K562 (cell line): Measurements from ENCODE around the gene ZNF563. TPM values are rescaled to one million over a fixed set of nuclear protein-coding genes. Genes with fewer than 3 reads are reported as not detected.

ENCODE experiments used
- BRF1 ChIP-seq: IDR thresholded peaks from 3 replicates; pipeline ENCODE4 v1.6.1; 2011; ENCODE audit warnings: borderline replicate concordance, mild to moderate bottlenecking; ENCODE audit not compliant: insufficient read length; ENCODE audit errors: extremely low read depth
- CEBPB ChIP-seq: fragments of 450-650 bp; IDR thresholded peaks from 2 replicates; pipeline ENCODE4 v1.6.1; 2016; ENCODE audit warnings: missing genetic modification characterization, missing compliant biosample characterization
- CTBP1 ChIP-seq: fragments of 450-650 bp; IDR thresholded peaks from 2 replicates; pipeline ENCODE4 v1.6.1; 2016; ENCODE audit warnings: borderline replicate concordance
- MIER1 ChIP-seq: fragments of 450-650 bp; IDR thresholded peaks from 2 replicates; pipeline ENCODE4 v1.6.1; 2016; ENCODE audit warnings: antibody characterized with exemption, mild to moderate bottlenecking, low read depth
- NFIX ChIP-seq: fragments of 250-450 bp; sonication (Bioruptor Pico); IDR thresholded peaks from 2 replicates; pipeline ENCODE4 v1.4.0; 2020; ENCODE audit warnings: low read depth, mild to moderate bottlenecking, moderate library complexity
- RCOR1 ChIP-seq, 2 experiments: IDR thresholded peaks; 2 replicates each; pipeline ENCODE4 v1.6.1; 2012; ENCODE audit warnings: low read depth in 2 of 2, low read length in 2 of 2, borderline replicate concordance in 1 of 2, improper control_type of control experiment in 1 of 2
- SOX6 ChIP-seq: fragments of 450-650 bp; IDR thresholded peaks from 2 replicates; pipeline ENCODE4 v1.6.1; 2014; ENCODE audit warnings: mild to moderate bottlenecking
- SP2 ChIP-seq: IDR thresholded peaks from 2 replicates; pipeline ENCODE4 v1.6.1; 2011; ENCODE audit warnings: mild to moderate bottlenecking, low read depth, low read length, moderate library complexity; ENCODE audit not compliant: poor library complexity, severe bottlenecking; ENCODE audit errors: extremely low read depth
- ZBED1 ChIP-seq: IDR thresholded peaks from 2 replicates; pipeline ENCODE4 v1.6.1; 2014
- ZBTB17 ChIP-seq: fragments of 450-650 bp; formaldehyde crosslinking; IDR thresholded peaks from 2 replicates; pipeline ENCODE4 v1.4.0; 2020; ENCODE audit warnings: mild to moderate bottlenecking
- ZFX ChIP-seq: sonication (generic); formaldehyde crosslinking; IDR thresholded peaks from 2 replicates; pipeline ENCODE4 v1.8.0; 2022; ENCODE audit warnings: mild to moderate bottlenecking, missing genetic modification reagents, moderate library complexity
- ZKSCAN8 ChIP-seq: fragments of 200-800 bp; sonication (Bioruptor generic); IDR thresholded peaks from 2 replicates; pipeline ENCODE4 v1.6.1; 2016; ENCODE audit warnings: missing genetic modification characterization, missing compliant biosample characterization
- ZNF212 ChIP-seq: fragments of 450-650 bp; formaldehyde crosslinking; IDR thresholded peaks from 2 replicates; pipeline ENCODE4 v1.4.0; 2020; ENCODE audit warnings: mild to moderate bottlenecking
- ZNF224 ChIP-seq: sonication (generic); formaldehyde crosslinking; IDR thresholded peaks from 2 replicates; pipeline ENCODE4 v1.8.0; 2022; ENCODE audit warnings: mild to moderate bottlenecking, missing genetic modification reagents
- ZNF232 ChIP-seq: sonication (generic); formaldehyde crosslinking; IDR thresholded peaks from 2 replicates; pipeline ENCODE4 v1.8.0; 2022; ENCODE audit warnings: mild to moderate bottlenecking, missing genetic modification reagents
- polyA plus RNA-seq, 8 experiments: library from polyadenylated mRNA; depleted of rRNA in 4 of 8; stranded (reverse) in 5 of 8; unstranded in 3 of 8; fragments of >200 nt; fragmentation: Nextera tagmentation in 2 of 8; fragmentation: Illumina TruSeq in 1 of 8; extraction: Ambion mirVana in 2 of 8; extraction: Trizol in 1 of 8; gene quantifications; 2 replicates each; pipeline versions ENCODE4 v1.2.1 to v1.2.3, GENCODE V29; 2011 to 2014; ENCODE audit warnings: inconsistent platforms in 1 of 8, missing spikeins in 1 of 8
- total RNA-seq, 7 experiments: library from RNA; depleted of rRNA in 6 of 7; stranded (reverse); fragments of >200 nt in 6 of 7; fragmentation: Illumina TruSeq in 2 of 7; extraction: Trizol in 2 of 7; gene quantifications; 2 replicates each; pipeline versions ENCODE4 v1.2.1 to v1.2.3, GENCODE V29; 2011 to 2021; ENCODE audit warnings: low replicate concordance in 1 of 7
- TF ChIP-seq, protein P1 (sequence below): fragments of 450-650 bp; IDR thresholded peaks from 2 replicates; pipeline ENCODE4 v1.6.1; 2018; ENCODE audit not compliant: partially characterized antibody
- TF ChIP-seq, protein P2 (sequence below): sonication (generic); formaldehyde crosslinking; IDR thresholded peaks from 2 replicates; pipeline ENCODE4 v1.8.0; 2022; ENCODE audit warnings: mild to moderate bottlenecking, low read depth, missing genetic modification reagents
- TF ChIP-seq, protein P3 (sequence below): fragments of 450-650 bp; IDR thresholded peaks from 2 replicates; pipeline ENCODE4 v1.6.1; 2016; ENCODE audit warnings: antibody characterized with exemption
- TF ChIP-seq, protein P4 (sequence below): sonication (generic); formaldehyde crosslinking; IDR thresholded peaks from 2 replicates; pipeline ENCODE4 v1.9.0; 2022; ENCODE audit warnings: mild to moderate bottlenecking, missing genetic modification reagents
- TF ChIP-seq, protein P5 (sequence below): sonication (generic); formaldehyde crosslinking; IDR thresholded peaks from 2 replicates; pipeline ENCODE4 v1.8.0; 2022; ENCODE audit warnings: mild to moderate bottlenecking, missing genetic modification reagents

ZNF563 gene
- total and polyA plus RNA-seq, 9 of the 15 experiments (the other 6 are each of a cell fraction or from before 2014, with no cell fraction given) = 0.37 to 2.9 (median 0.74) TPM

DNA sequence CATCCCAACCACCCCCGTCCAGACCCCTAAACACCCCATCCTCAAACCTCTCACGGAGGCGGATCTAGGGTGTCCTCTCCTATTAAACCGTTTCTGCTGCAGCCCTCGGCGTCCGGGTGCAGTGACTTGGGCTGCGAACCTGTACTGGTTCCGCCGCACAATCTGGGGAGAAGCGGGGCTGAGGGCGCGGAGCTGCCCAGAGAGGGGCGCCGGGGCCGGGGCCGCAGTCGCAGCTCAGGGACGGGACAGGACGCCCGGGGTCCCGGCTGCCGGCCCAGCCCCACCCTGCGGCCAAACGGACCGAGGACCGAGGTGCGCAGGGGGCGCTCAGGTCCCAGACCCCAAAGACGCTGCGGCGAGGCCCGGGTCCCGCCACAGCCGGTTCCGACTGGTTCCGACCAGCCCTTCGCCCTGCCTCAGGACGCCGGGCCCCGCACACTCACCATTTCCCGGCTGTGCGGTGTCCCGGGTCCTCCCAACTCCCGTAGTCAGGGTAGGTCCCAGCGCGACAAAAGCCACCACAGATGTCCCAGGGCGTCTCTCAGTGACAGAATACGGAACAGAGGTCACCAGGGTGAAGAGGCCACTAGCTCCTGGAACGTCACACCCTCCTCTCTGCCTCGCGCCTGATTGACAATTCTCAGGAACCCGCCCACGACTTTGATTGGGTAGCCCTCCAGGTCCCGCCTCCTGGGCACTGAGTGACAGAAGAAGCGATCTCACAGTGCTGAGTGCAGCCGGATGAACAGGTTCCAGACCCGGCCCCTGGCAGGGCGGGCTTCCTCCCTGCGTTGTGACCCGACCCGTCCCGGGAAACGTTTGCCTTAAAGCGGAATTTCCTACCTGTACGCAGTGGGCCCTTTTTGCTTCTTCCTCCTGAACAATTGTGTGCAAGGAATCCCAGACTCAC is 38.9 kb downstream of the ZNF563 start, which contains the start of gene ZNF44 (continued):
- TF ChIP-seq ZNF224 (CRISPR knock-in tag) (no peak), RCOR1 (IDR thresholded peaks at IDR 0.05; ENCODE audit: borderline replicate concordance in 1 of 2, low read depth in 2 of 2, low read length in 2 of 2) (peak in 1 of 2 experiments; percentile 45; a peak in 1 of 4 replicates), MIER1 (no peak), SOX6 (0 out of 2 replicates have a peak, but pooled peaks have one; percentile 34), ZNF212 (CRISPR knock-in tag) (no peak), ZKSCAN8 (no peak), SP2 (peak; percentile 75), NFIX (CRISPR knock-in tag) (no peak), ZNF232 (CRISPR knock-in tag) (no peak), CTBP1 (peak; percentile 67; the same call in 1 of the 2 replicates), BRF1 (no peak), CEBPB (peak; percentile 79), ZBTB17 (no peak), ZFX (peak; percentile 55; the same call in 1 of the 2 replicates), ZBED1 (no peak)
- TF ChIP-seq, protein P1, sequence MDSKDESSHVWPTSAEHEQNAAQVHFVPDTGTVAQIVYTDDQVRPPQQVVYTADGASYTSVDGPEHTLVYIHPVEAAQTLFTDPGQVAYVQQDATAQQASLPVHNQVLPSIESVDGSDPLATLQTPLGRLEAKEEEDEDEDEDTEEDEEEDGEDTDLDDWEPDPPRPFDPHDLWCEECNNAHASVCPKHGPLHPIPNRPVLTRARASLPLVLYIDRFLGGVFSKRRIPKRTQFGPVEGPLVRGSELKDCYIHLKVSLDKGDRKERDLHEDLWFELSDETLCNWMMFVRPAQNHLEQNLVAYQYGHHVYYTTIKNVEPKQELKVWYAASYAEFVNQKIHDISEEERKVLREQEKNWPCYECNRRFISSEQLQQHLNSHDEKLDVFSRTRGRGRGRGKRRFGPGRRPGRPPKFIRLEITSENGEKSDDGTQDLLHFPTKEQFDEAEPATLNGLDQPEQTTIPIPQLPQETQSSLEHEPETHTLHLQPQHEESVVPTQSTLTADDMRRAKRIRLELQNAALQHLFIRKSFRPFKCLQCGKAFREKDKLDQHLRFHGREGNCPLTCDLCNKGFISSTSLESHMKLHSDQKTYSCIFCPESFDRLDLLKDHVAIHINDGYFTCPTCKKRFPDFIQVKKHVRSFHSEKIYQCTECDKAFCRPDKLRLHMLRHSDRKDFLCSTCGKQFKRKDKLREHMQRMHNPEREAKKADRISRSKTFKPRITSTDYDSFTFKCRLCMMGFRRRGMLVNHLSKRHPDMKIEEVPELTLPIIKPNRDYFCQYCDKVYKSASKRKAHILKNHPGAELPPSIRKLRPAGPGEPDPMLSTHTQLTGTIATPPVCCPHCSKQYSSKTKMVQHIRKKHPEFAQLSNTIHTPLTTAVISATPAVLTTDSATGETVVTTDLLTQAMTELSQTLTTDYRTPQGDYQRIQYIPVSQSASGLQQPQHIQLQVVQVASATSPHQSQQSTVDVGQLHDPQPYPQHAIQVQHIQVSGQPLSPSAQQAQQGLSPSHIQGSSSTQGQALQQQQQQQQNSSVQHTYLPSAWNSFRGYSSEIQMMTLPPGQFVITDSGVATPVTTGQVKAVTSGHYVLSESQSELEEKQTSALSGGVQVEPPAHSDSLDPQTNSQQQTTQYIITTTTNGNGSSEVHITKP = peak; percentile 38
- TF ChIP-seq, protein P2, sequence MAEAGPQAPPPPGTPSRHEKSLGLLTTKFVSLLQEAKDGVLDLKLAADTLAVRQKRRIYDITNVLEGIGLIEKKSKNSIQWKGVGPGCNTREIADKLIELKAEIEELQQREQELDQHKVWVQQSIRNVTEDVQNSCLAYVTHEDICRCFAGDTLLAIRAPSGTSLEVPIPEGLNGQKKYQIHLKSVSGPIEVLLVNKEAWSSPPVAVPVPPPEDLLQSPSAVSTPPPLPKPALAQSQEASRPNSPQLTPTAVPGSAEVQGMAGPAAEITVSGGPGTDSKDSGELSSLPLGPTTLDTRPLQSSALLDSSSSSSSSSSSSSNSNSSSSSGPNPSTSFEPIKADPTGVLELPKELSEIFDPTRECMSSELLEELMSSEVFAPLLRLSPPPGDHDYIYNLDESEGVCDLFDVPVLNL (CRISPR knock-in tag) = no peak
- TF ChIP-seq, protein P3, sequence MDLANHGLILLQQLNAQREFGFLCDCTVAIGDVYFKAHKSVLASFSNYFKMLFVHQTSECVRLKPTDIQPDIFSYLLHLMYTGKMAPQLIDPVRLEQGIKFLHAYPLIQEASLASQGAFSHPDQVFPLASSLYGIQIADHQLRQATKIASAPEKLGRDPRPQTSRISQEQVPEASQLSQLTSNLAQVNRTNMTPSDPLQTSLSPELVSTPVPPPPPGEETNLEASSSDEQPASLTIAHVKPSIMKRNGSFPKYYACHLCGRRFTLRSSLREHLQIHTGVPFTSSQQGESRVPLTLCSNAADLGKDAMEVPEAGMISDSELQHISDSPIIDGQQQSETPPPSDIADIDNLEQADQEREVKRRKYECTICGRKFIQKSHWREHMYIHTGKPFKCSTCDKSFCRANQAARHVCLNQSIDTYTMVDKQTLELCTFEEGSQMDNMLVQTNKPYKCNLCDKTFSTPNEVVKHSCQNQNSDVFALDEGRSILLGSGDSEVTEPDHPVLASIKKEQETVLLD = no peak
- TF ChIP-seq, protein P4, sequence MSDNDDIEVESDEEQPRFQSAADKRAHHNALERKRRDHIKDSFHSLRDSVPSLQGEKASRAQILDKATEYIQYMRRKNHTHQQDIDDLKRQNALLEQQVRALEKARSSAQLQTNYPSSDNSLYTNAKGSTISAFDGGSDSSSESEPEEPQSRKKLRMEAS (CRISPR knock-in tag) = no peak
- TF ChIP-seq, protein P5, sequence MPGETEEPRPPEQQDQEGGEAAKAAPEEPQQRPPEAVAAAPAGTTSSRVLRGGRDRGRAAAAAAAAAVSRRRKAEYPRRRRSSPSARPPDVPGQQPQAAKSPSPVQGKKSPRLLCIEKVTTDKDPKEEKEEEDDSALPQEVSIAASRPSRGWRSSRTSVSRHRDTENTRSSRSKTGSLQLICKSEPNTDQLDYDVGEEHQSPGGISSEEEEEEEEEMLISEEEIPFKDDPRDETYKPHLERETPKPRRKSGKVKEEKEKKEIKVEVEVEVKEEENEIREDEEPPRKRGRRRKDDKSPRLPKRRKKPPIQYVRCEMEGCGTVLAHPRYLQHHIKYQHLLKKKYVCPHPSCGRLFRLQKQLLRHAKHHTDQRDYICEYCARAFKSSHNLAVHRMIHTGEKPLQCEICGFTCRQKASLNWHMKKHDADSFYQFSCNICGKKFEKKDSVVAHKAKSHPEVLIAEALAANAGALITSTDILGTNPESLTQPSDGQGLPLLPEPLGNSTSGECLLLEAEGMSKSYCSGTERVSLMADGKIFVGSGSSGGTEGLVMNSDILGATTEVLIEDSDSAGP (CRISPR knock-in tag) = no peak; the same call in 1 of the 2 replicates
